ENCODE data around the gene RPL22L1. TPM values are rescaled to one million over a fixed set of nuclear protein-coding genes. Genes with fewer than 3 reads are reported as not detected.
"Not testable (repeated sequence)": the region's sequence is repeated elsewhere in the genome, so short reads cannot be mapped to it uniquely, and the experiment has no call there.

Gene RPL22L1
- total RNA-seq, 3 donors from 2014 or later (not counting 1 experiment from before 2014, with no cell fraction given): 41.9 to 53.8 (median 44.8) TPM

GRCh38 chr3:170905862-170906261 is 35.9 kb upstream of the RPL22L1 start:
- Mint-ChIP-seq H3K4me1 (peaks cover 30 to 38% of the 10 kb centered on the region in 2 donors), H3K36me3 (no peaks in the 10 kb centered on the region), H3K4me3 (peak overlapping the region; percentile 50), H3K27me3 (ENCODE audit: low read depth in 2 of 2) (no peaks in the 10 kb centered on the region), H3K9me3 (no peaks in the 10 kb centered on the region), H3K27ac (no peak overlapping the region)
- Histone ChIP-seq H3K4me3 (ENCODE audit: low read length) (no peak overlapping the region), H3K27me3 (ENCODE audit: control insufficient read depth, insufficient read depth, low read length) (no peaks in the 10 kb centered on the region), H3K4me1 (ENCODE audit: control insufficient read depth, insufficient read depth, low read length) (peaks cover 14% of the 10 kb centered on the region), H3K27ac (ENCODE audit: low read length) (no peak overlapping the region), H3K36me3 (ENCODE audit: control insufficient read depth, insufficient read depth, low read length) (no peaks in the 10 kb centered on the region), H3K9me3 (ENCODE audit: control insufficient read depth, insufficient read depth, low read length) (peaks cover 13% of the 10 kb centered on the region)
- ATAC-seq (no peak), DNase-seq (no peak)
- TF ChIP-seq CTCF (IDR thresholded peaks at IDR 0.05): no peak
- intact Hi-C loops (cut with micrococcal nuclease): loop anchor here (5.0 kb wide), 2 partner anchors 549 to 551 kb away; partner anchors contain the start of gene SKIL
- WGBS (ENCODE audit: insufficient coverage): no CpG with 5 or more reads among the region's 2 CpGs

- H3K27me3 Mint-ChIP-seq (ENCODE audit: low read depth in 2 of 2): no peaks in the 10 kb centered on the region
- TF ChIP-seq CTCF (IDR thresholded peaks at IDR 0.05): no peak
- H3K9me3 ChIP-seq (ENCODE audit: control insufficient read depth, insufficient read depth, low read length): no peaks in the 10 kb centered on the region
- H3K4me1 Mint-ChIP-seq: peaks cover 30 to 33% of the 10 kb centered on the region in 2 donors
- 96% methylated on average over 3 of the region's 3 CpGs for WGBS (ENCODE audit: insufficient coverage)
- no peak for DNase-seq
- no peak overlapping the region for H3K27ac ChIP-seq (ENCODE audit: low read length)
- H3K36me3 Mint-ChIP-seq: no peaks in the 10 kb centered on the region
- H3K4me3 Mint-ChIP-seq: no peak overlapping the region
- H3K4me1 ChIP-seq (ENCODE audit: control insufficient read depth, insufficient read depth, low read length): peaks cover 7% of the 10 kb centered on the region
- no peak for ATAC-seq
- H3K9me3 Mint-ChIP-seq: no peaks in the 10 kb centered on the region
- no peak overlapping the region for H3K4me3 ChIP-seq (ENCODE audit: low read length)
- intact Hi-C loops (cut with micrococcal nuclease): no loop called here
- H3K36me3 ChIP-seq (ENCODE audit: control insufficient read depth, insufficient read depth, low read length): no peaks in the 10 kb centered on the region
- no peaks in the 10 kb centered on the region for H3K27me3 ChIP-seq (ENCODE audit: control insufficient read depth, insufficient read depth, low read length)
- no peak overlapping the region for H3K27ac Mint-ChIP-seq
Observed at GRCh38 chr3:170903123-170903522, 33.1 kb upstream of the RPL22L1 start.

- peaks cover 11 to 12% of the 10 kb centered on the region in 2 donors for H3K4me1 Mint-ChIP-seq
- Histone ChIP-seq H3K4me3 (ENCODE audit: low read length) (no peak overlapping the region), H3K27ac (ENCODE audit: low read length) (no peak overlapping the region), H3K27me3 (ENCODE audit: control insufficient read depth, insufficient read depth, low read length) (no peaks in the 10 kb centered on the region), H3K36me3 (ENCODE audit: control insufficient read depth, insufficient read depth, low read length) (no peaks in the 10 kb centered on the region), H3K9me3 (ENCODE audit: control insufficient read depth, insufficient read depth, low read length) (no peaks in the 10 kb centered on the region), H3K4me1 (ENCODE audit: control insufficient read depth, insufficient read depth, low read length) (no peaks in the 10 kb centered on the region)
- no peak overlapping the region for H3K27ac Mint-ChIP-seq
- H3K4me3 Mint-ChIP-seq: no peak overlapping the region
- H3K9me3 Mint-ChIP-seq: no peaks in the 10 kb centered on the region
- intact Hi-C loops (cut with micrococcal nuclease): no loop called here
- H3K27me3 Mint-ChIP-seq (ENCODE audit: low read depth in 2 of 2): no peaks in the 10 kb centered on the region
- no peak for ATAC-seq
- DNase-seq: no peak
- H3K36me3 Mint-ChIP-seq: no peaks in the 10 kb centered on the region
- no CpG with 5 or more reads among the region's 1 CpG for WGBS (ENCODE audit: insufficient coverage)
- no peak for TF ChIP-seq CTCF (IDR thresholded peaks at IDR 0.05)
Observed at GRCh38 chr3:170899455-170899854, 29.5 kb upstream of the RPL22L1 start.

GRCh38 chr3:170897978-170898377 is 28.0 kb upstream of the RPL22L1 start:
- Mint-ChIP-seq H3K4me3 (no peak overlapping the region), H3K27me3 (ENCODE audit: low read depth in 2 of 2) (no peaks in the 10 kb centered on the region), H3K4me1 (peaks cover 7 to 9% of the 10 kb centered on the region in 2 donors), H3K36me3 (no peaks in the 10 kb centered on the region), H3K9me3 (no peaks in the 10 kb centered on the region), H3K27ac (no peak overlapping the region)
- 97% methylated on average over 2 of the region's 2 CpGs for WGBS (ENCODE audit: insufficient coverage)
- no peak for TF ChIP-seq CTCF (IDR thresholded peaks at IDR 0.05)
- Histone ChIP-seq H3K9me3 (ENCODE audit: control insufficient read depth, insufficient read depth, low read length) (no peaks in the 10 kb centered on the region), H3K27ac (ENCODE audit: low read length) (no peak overlapping the region), H3K36me3 (ENCODE audit: control insufficient read depth, insufficient read depth, low read length) (no peaks in the 10 kb centered on the region), H3K4me1 (ENCODE audit: control insufficient read depth, insufficient read depth, low read length) (no peaks in the 10 kb centered on the region), H3K4me3 (ENCODE audit: low read length) (no peak overlapping the region), H3K27me3 (ENCODE audit: control insufficient read depth, insufficient read depth, low read length) (no peaks in the 10 kb centered on the region)
- intact Hi-C loops (cut with micrococcal nuclease): no loop called here
- DNase-seq (no peak), ATAC-seq (no peak)

GRCh38 chr3:170897199-170897598 is 27.2 kb upstream of the RPL22L1 start:
- WGBS (ENCODE audit: insufficient coverage): 100% methylated on average over 1 of the region's 1 CpG
- H3K27me3 ChIP-seq (ENCODE audit: control insufficient read depth, insufficient read depth, low read length); H3K4me1 Mint-ChIP-seq; H3K9me3 Mint-ChIP-seq; H3K27me3 Mint-ChIP-seq (ENCODE audit: low read depth in 2 of 2); H3K4me1 ChIP-seq (ENCODE audit: control insufficient read depth, insufficient read depth, low read length); H3K9me3 ChIP-seq (ENCODE audit: control insufficient read depth, insufficient read depth, low read length); H3K4me3 ChIP-seq (ENCODE audit: low read length); H3K4me3 Mint-ChIP-seq; DNase-seq; intact Hi-C loops (cut with micrococcal nuclease); H3K27ac Mint-ChIP-seq; H3K36me3 Mint-ChIP-seq; ATAC-seq; H3K27ac ChIP-seq (ENCODE audit: low read length); H3K36me3 ChIP-seq (ENCODE audit: control insufficient read depth, insufficient read depth, low read length): not testable (repeated sequence)

Data from natural killer cell (primary cell).